CD4-positive, alpha-beta T cell treated with Interleukin-10 for 1 hour (primary cell): ENCODE results near the gene CAV1.
"Not testable (repeated sequence)": the region's sequence is repeated elsewhere in the genome, so short reads cannot be mapped to it uniquely, and the experiment has no call there.

Experiments used
- DNase-seq: peaks from one replicate; pipeline ENCODE4 v3.0.0-alpha.2; 2020

CAV1 gene

GRCh38 chr7:116524609-116525297, at the start of gene CAV1:
TSS of gene CAV1 (plus strand) at chr7:116525036. CDS start at chr7:116525063, 27 bp downstream.
- peak; percentile 35 for DNase-seq

- DNase-seq, result no peak
Measured at GRCh38 chr7:116477625-116478024, 47.2 kb upstream of the CAV1 start.

GRCh38 chr7:116478834-116479233, 46.0 kb upstream of the CAV1 start:
- DNase-seq, result no peak

- DNase-seq, result no peak
Measured at GRCh38 chr7:116483271-116483942, 41.4 kb upstream of the CAV1 start.

- DNase-seq, result not testable (repeated sequence)
Measured at GRCh38 chr7:116484389-116484788, 40.4 kb upstream of the CAV1 start.

GRCh38 chr7:116487907-116488521, 36.8 kb upstream of the CAV1 start:
- no peak for DNase-seq

GRCh38 chr7:116490351-116490750, 34.5 kb upstream of the CAV1 start:
- no peak for DNase-seq

GRCh38 chr7:116491887-116492653, 32.8 kb upstream of the CAV1 start:
- DNase-seq, result no peak

- no peak for DNase-seq
Measured at GRCh38 chr7:116492654-116493109, 32.2 kb upstream of the CAV1 start.

GRCh38 chr7:116493449-116493848, 31.4 kb upstream of the CAV1 start:
- DNase-seq, result no peak

GRCh38 chr7:116494472-116494871, 30.4 kb upstream of the CAV1 start:
- DNase-seq, result no peak

- DNase-seq, result no peak
Measured at GRCh38 chr7:116495736-116496135, 29.1 kb upstream of the CAV1 start.

GRCh38 chr7:116496653-116497052, 28.2 kb upstream of the CAV1 start:
- DNase-seq, result no peak

- DNase-seq, result no peak
Measured at GRCh38 chr7:116497708-116498107, 27.1 kb upstream of the CAV1 start.

- DNase-seq, result peak; percentile 10
Measured at GRCh38 chr7:116499168-116500077, 25.4 kb upstream of the CAV1 start, which contains the start of gene CAV2. TSS of gene CAV2 (plus strand) at chr7:116499738. CDS start at chr7:116499782, 44 bp downstream.

GRCh38 chr7:116500078-116500853, 24.6 kb upstream of the CAV1 start:
- DNase-seq, result peak; percentile 26

GRCh38 chr7:116501425-116502167, 23.2 kb upstream of the CAV1 start:
- no peak for DNase-seq

- DNase-seq, result no peak
Measured at GRCh38 chr7:116502201-116503096, 22.4 kb upstream of the CAV1 start.

GRCh38 chr7:116503835-116504234, 21.0 kb upstream of the CAV1 start:
- DNase-seq, result no peak
